Duodenal mucosa (tissue), 2 donors: ENCODE data around the gene TNS4.

Experiments used
- H3K27ac ChIP-seq: one replicate; pipeline ENCODE4 v1.7.0; 2013; ENCODE audit warnings: low read depth, low read length
- H3K27me3 ChIP-seq, 2 donors: one replicate each; pipeline ENCODE4 v1.7.0; 2013; ENCODE audit warnings: low read length in 2 of 2, control low read depth in 1 of 2; ENCODE audit not compliant: insufficient read depth in 2 of 2, control insufficient read depth in 1 of 2
- H3K36me3 ChIP-seq, 2 donors: one replicate each; pipeline ENCODE4 v1.7.0; 2013; ENCODE audit warnings: low read length in 2 of 2, control low read depth in 1 of 2; ENCODE audit not compliant: insufficient read depth in 2 of 2, control insufficient read depth in 1 of 2
- H3K4me1 ChIP-seq, 2 donors: one replicate each; pipeline ENCODE4 v1.7.0; 2013; ENCODE audit warnings: low read length in 2 of 2, control low read depth in 1 of 2; ENCODE audit not compliant: insufficient read depth in 2 of 2, control insufficient read depth in 1 of 2
- H3K4me3 ChIP-seq, 2 donors: one replicate each; pipeline ENCODE4 v1.7.0; 2013; ENCODE audit warnings: low read length in 2 of 2, low read depth in 1 of 2
- H3K9ac ChIP-seq, 2 donors: one replicate each; pipeline ENCODE4 v1.7.0; 2013; ENCODE audit warnings: low read length in 2 of 2, low read depth in 1 of 2
- H3K9me3 ChIP-seq, 2 donors: one replicate each; pipeline ENCODE4 v1.7.0; 2013; ENCODE audit warnings: low read length in 2 of 2, control low read depth in 1 of 2; ENCODE audit not compliant: control insufficient read depth in 1 of 2

Gene TNS4

DNA sequence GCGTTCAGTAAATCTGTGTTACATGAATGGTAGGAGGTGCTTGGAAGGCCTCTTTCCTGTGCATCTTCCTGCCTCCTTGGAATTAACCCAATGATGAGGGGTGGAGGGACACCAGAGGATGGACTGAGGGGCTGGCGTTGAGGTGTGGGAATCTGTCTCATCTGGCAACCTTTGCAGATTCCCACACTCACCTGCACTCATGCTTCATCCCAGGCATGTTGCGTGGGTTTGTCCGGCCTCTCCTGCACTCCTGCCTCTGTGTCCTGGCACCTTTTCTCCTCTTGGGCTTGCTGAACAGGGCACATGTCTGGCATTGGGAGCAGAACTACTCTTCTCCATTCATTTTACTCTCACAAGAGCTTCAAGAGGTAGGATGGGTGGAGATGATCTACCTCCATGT, 61.3 kb downstream of the TNS4 start:
- H3K9ac ChIP-seq = no peak overlapping the region
- H3K36me3 ChIP-seq = no peaks in the 10 kb centered on the region
- H3K27me3 ChIP-seq = no peaks in the 10 kb centered on the region
- no peak overlapping the region for H3K27ac ChIP-seq
- H3K4me1 ChIP-seq = peaks cover 12 to 19% of the 10 kb centered on the region in 2 donors
- H3K4me3 ChIP-seq = no peak overlapping the region
- H3K9me3 ChIP-seq = no peaks in the 10 kb centered on the region

DNA sequence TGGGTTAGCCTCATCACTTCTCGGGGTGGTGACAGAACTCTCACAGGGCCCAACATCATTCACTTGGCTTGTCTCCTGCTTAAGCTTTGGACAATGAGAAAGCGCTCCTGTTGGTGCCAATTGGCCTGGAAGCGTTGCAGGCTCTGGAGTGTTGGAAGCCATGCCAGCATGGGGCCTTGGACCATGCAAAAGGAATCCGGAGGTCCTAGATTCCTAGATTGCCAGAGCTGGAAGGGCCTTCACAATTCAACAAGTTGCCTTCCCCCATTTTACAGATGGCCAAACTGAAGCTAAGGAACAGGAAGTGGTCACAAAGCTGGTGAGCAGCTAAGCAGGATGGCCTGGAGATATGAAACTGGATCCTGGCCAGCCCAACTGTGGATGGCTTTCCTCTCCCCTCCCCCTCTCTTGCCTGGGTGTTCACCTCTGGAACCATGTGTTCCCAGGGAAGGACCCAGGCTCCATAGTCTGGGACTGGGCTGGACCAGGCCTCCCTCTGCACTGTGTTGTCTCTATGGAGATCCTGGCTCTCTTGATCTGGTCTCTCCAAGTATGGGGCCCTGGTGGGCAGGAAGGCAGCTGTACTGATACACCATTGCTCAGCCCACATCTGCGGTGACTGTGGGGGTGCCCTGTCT, 64.2 kb downstream of the TNS4 start:
- H3K36me3 ChIP-seq = no peaks in the 10 kb centered on the region
- no peak overlapping the region for H3K4me3 ChIP-seq
- no peaks in the 10 kb centered on the region for H3K27me3 ChIP-seq
- no peak overlapping the region for H3K9ac ChIP-seq
- H3K4me1 ChIP-seq = peaks cover 0 to 1% of the 10 kb centered on the region in 2 donors
- no peak overlapping the region for H3K27ac ChIP-seq
- no peaks in the 10 kb centered on the region for H3K9me3 ChIP-seq

DNA sequence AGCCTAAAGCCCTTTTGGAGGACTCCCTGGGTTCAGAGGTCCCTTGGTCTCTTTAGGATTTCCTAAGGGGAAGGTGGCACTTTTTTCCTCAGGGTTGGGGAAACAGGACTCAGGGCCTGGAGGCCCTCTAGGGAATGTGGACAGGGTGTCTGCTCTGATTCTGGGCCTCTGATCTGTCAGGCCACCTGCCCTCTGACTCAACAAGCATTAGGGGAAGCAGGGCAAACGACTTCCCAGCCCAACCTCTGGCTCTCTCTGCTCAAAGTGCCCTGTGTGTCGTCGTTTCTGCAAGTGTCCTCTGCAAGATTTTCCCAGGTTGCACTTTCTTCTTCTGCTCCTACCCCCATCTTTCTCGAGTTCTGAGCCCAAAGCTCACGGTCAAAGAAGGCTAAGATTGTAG, 64.8 kb downstream of the TNS4 start:
- H3K4me3 ChIP-seq = no peak overlapping the region
- H3K9ac ChIP-seq = no peak overlapping the region
- H3K27ac ChIP-seq = no peak overlapping the region
- no peaks in the 10 kb centered on the region for H3K4me1 ChIP-seq
- H3K36me3 ChIP-seq = no peaks in the 10 kb centered on the region
- H3K9me3 ChIP-seq = no peaks in the 10 kb centered on the region
- no peaks in the 10 kb centered on the region for H3K27me3 ChIP-seq

DNA sequence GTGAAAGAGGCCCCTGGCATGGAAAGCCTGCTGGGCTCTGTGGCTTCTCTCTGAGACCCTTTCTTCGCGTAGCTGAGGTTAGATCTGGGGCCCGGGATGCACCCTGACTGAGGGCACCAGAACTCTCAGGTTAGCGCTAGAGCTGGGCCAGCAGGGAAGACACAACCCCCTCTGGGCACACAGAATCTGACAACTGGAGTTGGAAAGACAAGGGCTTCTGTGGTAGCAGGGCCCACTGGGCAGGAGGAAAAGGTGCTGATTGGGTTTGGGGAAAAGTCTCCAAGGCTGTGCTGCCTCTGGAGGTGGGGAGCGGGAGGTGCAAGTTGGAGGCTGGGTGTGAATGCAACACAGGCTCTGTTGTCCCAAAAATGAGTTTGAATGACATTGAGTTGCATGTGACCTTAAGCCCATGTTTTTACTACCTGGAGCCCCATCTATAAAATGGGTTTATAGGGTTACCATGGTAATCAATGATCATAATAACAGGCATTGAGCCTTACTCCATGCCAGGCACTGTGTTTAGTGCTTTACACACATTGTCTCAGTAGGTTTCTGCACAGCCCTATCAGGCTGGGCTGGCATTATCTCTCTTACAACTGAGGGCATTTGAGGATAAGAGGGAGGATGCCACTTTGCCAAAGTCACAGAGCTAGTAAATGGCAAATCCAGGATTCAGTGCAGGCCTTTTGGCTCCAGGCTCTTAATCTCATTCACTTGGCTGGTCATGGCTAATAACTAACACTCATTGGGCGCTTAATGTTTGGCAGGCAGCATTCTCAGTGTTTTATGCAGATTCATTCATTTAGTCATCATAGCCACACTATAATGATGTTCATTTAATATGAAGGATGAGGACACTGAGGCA, 67.6 kb downstream of the TNS4 start:
- H3K27ac ChIP-seq = no peak overlapping the region
- H3K4me3 ChIP-seq = no peak overlapping the region
- H3K27me3 ChIP-seq = no peaks in the 10 kb centered on the region
- H3K9me3 ChIP-seq = no peaks in the 10 kb centered on the region
- H3K4me1 ChIP-seq = no peaks in the 10 kb centered on the region
- H3K36me3 ChIP-seq = no peaks in the 10 kb centered on the region
- no peak overlapping the region for H3K9ac ChIP-seq

DNA sequence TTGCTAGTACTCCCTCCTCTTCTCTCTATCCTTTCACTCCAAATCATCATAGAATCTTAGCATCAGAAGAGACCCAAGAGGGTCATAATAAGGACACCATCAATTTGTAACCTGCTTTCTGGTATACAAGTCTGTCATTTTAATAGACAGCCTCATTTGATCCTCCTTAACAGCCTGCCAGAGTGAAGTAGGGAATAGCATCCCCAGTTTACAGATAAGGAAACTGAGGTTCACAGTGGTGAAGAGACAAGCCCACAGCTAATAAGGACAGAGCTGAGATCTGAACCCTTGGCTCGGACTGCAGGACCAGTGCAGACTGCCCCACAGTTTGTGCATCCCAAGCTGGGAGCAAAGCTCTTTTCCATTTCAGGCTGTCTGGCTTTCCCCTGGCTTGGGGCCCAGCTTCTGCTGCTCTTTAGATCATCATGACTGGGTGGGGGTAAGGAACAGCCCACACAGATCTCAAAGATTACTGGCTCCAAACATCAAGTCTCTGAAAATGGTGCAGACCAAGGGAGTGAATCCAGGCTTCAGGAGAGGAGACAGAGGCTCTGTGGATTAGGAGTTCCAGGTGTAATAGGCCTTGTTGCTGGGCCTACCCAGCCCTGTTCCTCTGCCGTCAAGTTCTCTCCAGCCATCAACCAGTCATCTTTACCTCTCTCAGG, 68.4 kb downstream of the TNS4 start:
- Histone ChIP-seq H3K4me3 (no peak overlapping the region), H3K9me3 (no peaks in the 10 kb centered on the region), H3K36me3 (no peaks in the 10 kb centered on the region), H3K27me3 (no peaks in the 10 kb centered on the region), H3K9ac (no peak overlapping the region), H3K27ac (no peak overlapping the region), H3K4me1 (no peaks in the 10 kb centered on the region)

DNA sequence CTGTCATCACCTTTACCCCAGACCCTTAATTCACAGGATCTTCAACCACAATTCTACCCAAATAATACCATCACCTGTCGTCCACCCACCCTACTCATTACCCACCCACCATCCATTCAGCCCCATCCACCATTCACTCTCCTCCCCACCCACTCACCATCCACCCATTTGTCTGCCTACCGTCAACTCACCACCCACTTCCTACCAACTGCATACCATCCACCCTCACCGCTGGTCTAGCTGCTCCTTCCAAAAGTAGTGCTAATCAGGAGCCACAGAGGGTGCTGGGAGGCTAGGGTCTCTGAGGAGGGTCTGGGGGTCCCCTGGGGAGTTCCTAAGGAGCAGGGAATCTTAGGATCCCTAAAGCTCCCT, 70.2 kb downstream of the TNS4 start:
- no peaks in the 10 kb centered on the region for H3K4me1 ChIP-seq
- H3K4me3 ChIP-seq = no peak overlapping the region
- H3K9ac ChIP-seq = no peak overlapping the region
- H3K27me3 ChIP-seq = no peaks in the 10 kb centered on the region
- no peaks in the 10 kb centered on the region for H3K36me3 ChIP-seq
- no peaks in the 10 kb centered on the region for H3K9me3 ChIP-seq
- H3K27ac ChIP-seq = no peak overlapping the region

DNA sequence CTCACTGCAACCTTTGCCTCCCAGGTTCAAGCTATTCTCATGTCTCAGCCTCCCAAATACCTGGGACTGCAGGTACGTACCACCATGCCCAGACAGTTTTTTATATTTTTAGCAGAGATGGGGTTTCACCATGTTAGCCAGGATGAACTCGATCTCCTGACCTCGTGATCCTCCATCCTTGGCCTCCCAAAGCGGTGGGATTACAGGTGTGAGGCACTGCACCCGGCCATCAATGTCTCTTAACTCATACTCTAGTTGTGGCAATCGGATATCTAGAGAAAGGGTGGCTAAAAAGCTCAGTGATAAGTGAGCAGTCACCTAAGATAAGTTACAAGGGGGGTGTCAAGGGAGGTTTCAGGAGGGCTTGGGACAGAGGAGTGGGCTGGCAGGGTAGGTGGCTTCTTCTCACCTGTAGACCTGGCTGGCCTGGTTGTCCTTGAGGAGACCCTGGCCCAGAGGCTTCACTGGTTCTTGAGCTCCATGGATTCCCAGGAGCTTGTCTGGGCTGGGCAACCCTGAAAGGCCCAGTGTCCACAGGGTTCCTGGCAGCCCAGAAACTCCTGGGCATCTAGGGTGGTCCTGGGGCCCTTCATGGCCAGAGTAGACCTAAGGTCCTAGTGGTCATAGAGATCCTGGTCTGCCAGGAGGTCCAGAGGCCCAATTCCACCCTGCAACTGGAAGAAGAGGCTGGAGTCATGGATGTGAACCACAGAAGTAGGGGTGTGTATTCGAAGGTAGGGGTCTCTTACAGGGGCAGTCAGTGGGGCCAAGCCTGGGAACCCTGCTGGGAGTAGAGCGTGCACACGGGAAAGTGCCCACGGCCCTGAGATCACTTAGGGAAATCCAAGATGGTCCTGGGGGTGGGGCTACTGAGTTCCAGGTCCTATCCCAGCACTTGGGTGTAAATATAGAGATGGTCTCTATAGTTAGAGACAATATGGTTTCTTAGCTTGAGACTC, 70.9 kb downstream of the TNS4 start:
- Histone ChIP-seq H3K4me3 (no peak overlapping the region), H3K4me1 (no peaks in the 10 kb centered on the region), H3K27ac (no peak overlapping the region), H3K36me3 (no peaks in the 10 kb centered on the region), H3K9me3 (no peaks in the 10 kb centered on the region), H3K9ac (no peak overlapping the region), H3K27me3 (no peaks in the 10 kb centered on the region)

DNA sequence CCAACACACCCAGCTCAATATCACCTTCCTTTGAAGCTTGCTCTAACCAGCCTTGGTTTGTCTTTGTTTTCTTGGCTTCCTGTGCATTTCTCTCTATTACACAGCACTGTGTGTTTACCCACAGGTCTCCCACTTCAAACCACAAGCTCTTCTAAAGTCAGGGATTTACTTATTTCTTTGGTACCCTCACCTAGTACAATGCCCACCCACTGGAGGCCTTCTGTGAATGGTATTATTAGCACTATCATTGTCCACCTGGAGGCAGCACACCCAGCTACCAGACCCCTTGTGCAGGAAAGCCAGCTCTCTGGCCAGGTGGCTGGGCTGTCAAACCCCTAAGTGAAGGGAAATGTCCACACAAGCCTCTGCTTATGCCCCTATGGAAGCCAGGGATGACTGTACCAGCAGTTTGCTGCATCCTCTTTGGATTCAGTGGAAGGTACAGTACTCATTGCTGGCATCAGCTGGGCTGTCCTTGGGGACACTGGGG, 74.4 kb downstream of the TNS4 start:
- Histone ChIP-seq H3K9ac (no peak overlapping the region), H3K4me3 (no peak overlapping the region), H3K4me1 (no peaks in the 10 kb centered on the region), H3K27ac (no peak overlapping the region), H3K36me3 (no peaks in the 10 kb centered on the region), H3K27me3 (no peaks in the 10 kb centered on the region), H3K9me3 (no peaks in the 10 kb centered on the region)
